GM21737 (cell line): ENCODE data around the gene SMARCB1.

Experiments
- ATAC-seq: cut with Tn5 transposase; IDR thresholded peaks from one replicate; pipeline ENCODE4 v1.9.1; 2021; ENCODE audit warnings: mild to moderate bottlenecking, moderate library complexity; ENCODE audit not compliant: unreplicated experiment

The SMARCB1 gene

DNA sequence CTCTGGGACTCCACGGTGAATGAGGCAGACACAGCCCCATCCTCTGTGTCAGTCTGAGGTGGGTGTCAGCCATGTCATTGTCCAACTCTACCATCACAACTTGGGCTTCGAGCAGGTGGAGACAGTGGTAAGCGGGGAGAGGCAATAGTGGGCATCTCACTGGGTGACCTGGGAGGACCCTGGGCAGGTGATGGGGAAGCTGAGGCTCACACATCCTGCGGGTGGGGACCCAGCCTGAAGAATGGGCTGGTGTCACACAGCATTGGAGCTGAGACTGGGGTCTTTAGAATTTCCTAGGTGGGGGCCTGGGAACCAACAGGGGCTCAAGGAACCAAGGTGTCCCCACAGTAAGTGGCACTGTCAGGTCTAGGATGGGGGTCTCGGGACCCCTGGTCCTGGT is 7.0 kb upstream of the SMARCB1 start:
- no peak for ATAC-seq

- ATAC-seq = no peak
Observed at GRCh38 chr22:23780146-23780748, 6.5 kb upstream of the SMARCB1 start.

GRCh38 chr22:23781065-23781464 is 5.7 kb upstream of the SMARCB1 start:
- no peak for ATAC-seq

DNA sequence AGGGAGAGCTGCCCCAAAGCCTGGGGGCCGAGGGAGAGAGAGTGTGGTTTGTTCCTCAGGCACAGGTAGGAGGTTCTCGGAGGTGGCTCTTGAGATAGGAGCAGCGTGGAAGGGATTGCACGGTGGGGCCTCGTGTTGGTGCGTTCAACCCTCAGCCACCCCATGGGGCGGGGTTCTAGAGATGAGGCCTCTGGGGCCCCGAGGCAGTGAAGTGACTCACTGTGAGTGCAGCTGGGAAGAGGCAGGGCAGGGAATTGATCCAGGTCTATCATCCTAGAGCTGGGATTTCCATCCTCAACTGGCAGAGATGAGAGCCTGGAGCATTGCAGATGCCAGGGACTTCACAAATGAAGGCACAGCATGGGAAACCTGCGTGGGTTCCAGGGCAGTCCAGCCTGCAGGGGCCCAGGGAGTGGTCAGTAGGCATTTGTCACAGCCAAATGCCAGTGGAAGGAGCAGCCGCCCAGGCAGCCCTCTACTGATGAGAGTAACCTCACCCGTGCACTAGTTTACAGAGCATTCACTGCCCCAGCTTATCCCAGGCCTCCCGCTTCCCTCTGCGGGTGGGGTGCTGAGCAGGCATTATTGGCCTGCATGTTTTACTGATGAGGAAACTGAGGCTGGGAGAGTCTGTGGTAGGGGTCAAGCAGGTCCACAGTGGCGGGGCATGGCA is 5.1 kb upstream of the SMARCB1 start:
- ATAC-seq = no peak

- no peak for ATAC-seq
Observed at GRCh38 chr22:23782252-23782651, 4.5 kb upstream of the SMARCB1 start.

GRCh38 chr22:23782703-23783102 is 4.1 kb upstream of the SMARCB1 start:
- ATAC-seq = no peak

- no peak for ATAC-seq
Observed at GRCh38 chr22:23783265-23784150, 3.3 kb upstream of the SMARCB1 start.

DNA sequence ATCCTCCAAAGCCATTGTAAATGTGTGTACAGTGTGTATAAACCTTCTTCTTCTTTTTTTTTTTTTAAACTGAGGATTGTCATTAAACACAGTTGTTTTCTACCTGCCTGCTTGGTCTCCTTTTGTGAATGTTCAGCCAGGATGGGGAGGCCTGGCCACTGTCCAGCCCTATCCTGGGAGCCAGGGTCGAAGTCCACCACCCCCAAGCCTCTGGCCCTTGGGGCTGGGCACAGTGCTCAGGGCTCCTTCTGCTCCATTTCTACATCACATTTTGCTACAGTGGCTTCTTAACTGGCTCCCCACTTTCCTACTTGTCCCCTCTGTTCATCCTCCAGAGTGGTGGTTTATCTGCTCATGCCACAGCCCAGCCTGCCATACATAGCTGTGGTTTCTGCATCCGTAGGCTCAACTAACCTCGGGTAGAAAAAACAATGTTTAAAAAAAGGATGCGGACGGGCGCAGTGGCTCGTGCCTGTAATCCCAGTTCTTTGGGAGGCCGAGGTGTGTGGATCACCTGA is 2.5 kb upstream of the SMARCB1 start:
- ATAC-seq = no peak

- ATAC-seq = no peak
Observed at GRCh38 chr22:23786261-23786710, 480 bp upstream of the SMARCB1 start.

DNA sequence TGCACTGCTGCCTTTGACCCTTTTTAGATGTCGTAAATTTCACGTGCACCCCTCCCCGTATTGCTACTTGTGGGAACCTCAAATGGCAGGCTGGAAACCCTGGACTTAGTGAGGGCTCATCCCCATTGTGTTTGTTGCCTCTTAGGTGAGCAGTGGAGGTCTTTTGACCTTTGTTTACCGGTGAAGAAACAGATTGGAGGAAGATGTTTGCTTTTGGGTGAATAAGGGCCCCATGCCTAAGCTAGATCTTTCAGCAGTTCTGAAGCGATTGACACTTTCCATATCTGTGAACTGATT is 782 bp downstream of the SMARCB1 start:
- peak; percentile 17 for ATAC-seq

- ATAC-seq = no peak
Observed at GRCh38 chr22:23787910-23788309, 1.1 kb downstream of the SMARCB1 start.

GRCh38 chr22:23789121-23789520 is 2.4 kb downstream of the SMARCB1 start:
- ATAC-seq = no peak

DNA sequence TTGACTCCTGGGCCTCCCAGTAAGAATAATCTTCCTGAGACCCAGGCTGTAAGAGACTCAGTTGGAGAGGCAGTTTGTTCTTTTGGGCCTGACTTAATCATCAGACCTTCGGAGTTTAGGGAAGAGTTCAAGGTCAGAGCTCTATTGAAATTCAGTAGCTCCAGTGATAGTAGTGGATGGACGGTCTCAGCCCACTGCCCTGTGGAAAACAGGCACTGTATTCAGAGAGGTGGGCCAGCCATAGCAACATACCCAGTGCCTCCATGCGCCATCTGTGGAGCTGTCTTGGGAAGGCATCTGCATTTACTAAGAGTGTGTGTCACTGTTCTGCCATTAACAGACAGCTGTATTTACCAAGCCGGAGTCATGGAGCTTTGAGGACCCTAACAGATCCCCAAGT is 2.9 kb downstream of the SMARCB1 start:
- ATAC-seq = no peak

DNA sequence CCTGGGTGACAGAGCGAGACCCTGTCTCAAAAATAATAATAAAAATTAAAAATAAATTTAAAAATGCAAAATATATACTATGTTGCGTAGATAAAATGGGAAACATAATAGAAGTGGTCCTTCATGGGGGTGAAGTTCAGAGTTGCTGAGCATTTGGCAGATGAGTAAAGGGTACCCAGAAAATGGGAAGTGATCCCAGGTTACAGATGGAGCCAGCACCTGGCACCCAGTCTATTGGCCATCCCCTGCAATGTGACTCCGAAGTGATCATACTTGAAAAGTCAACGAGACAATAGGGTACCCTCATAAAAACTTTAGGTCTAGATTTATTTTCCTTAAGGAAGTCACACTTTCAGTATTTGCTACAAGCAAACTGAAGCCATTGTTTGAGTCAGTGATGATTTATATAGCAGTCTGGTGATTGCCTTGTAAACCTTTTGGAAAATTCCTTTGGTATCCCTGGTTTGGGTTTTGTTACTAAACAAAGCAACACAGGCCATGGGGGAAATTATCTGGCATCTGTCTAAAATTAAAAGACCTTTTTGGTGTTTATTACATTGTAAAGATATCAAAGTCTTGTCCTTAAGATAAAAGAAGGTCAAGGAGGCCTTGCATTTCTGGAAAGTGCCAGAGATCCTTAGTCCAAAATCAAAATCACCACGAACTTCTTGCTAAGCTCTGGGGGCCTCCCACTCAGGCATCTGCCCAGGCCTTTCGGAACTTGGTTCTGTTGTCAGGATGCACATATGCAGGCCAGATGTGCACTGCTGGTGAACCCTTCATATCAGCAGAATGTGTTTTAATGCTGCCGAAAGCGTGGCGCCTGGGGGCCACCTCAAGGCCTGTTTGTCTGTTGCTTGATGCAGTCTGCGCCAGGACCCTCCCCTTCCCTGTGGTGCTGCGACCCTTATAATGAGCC is 4.3 kb downstream of the SMARCB1 start:
- no peak for ATAC-seq

DNA sequence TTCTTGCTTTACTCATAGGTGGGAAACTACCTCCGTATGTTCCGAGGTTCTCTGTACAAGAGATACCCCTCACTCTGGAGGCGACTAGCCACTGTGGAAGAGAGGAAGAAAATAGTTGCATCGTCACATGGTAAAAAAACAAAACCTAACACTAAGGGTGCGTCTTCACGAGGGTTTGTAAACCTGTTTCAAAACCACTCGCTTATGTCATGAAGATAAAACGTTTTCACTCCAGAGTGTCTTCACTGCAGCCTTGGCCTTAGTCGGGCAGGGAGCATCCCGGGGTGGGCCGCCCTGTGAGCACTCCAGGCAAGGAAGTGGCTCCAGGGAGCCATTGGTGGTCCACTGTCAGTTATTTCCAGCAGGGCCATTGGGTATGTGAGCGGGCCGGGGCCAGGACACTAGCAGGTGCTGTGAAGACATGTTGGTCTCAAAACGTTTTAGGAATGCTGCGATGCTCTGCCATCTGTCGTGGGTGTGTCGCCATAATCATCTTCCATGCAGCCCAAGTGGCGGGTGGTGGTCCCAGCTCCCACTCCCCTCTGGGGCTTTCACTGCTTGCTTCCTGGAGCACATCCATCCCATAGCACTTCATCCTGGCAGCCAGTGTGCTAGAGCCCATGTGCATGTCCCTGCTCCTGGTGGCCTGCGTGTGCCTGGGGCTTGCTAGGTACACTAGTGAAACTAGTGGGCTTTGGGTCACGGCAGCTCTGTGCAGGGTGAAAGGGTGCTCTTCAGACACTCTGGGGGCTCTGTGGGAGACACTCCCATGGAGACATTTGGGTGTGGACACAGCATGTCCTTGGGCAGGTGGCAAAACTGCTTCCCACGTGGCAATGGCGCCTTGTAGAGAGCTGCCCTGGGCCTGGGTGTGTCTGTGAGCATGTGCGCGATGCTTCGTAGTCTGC is 5.2 kb downstream of the SMARCB1 start:
- no peak for ATAC-seq

- no peak for ATAC-seq
Observed at GRCh38 chr22:23793326-23793725, 6.6 kb downstream of the SMARCB1 start.

DNA sequence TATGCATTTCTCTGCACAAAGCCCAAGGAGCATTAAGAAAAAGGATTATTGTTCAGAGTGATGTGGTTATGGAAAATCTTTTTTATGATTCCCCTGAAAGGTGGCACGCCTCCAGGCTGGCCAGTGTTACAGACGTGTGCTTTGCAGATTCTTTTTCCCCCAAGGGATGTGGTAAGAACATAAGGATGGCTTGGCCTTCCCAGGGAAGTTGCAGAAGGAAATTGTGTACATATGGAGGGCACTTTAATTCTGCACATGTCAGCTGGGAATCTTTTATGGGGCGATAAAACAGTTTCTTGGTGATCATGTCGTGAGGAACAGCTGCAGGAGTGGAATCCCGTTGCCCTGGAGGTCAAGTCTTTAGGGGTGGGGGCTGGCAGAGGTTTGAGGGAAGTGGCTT is 9.7 kb downstream of the SMARCB1 start:
- no peak for ATAC-seq

DNA sequence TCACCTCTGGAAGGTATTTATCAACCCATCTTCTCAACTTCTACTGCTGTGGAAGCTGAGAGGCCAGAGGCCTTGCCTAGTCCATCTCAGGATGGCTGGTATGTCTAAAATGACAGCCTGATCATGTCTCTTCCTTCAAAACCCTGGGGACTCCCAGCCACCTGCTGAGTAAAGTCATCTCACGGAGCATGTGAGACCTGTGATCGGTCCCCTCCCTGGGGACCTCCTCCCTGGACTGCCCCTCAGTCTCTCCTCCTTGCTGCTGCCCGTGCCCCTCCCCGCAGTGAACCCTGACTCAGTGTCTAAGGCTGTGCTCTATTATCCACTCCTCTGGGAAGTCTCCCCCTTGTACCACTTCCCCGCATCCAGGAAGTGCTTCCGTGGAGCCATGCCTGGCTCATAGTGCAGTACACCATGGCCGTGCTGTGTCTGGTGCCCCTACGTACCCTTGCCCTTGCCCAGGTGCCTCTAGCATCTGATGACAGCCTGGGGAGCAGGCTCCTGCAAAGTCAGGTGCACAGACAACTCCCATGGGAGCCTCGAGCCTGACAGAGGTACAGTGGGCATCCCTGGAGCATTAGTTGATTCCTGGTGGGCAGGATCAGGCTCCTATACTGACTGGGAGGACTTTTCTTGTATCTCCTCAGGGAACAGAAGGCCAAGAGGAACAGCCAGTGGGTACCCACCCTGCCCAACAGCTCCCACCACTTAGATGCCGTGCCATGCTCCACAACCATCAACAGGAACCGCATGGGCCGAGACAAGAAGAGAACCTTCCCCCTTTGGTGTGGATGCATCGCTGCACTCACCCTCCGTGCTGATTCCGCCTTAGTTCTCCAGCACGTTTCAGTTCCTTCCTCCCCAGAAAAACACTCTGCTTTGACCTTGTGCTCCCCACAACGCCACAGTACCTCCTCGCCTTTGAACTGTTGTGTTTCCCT is 13.8 kb downstream of the SMARCB1 start:
- ATAC-seq = peak; percentile 57
